PFSK-1 (cell line): ENCODE data around the gene IL17C.

Experiments used
- SIN3A ChIP-seq: IDR thresholded peaks from 2 replicates; pipeline ENCODE4 v1.6.1; 2012; ENCODE audit warnings: mild to moderate bottlenecking, low read length, moderate library complexity, borderline replicate concordance; ENCODE audit not compliant: insufficient read depth
- TAF1 ChIP-seq: IDR thresholded peaks from 2 replicates; pipeline ENCODE4 v1.6.1; 2012; ENCODE audit warnings: low read length, control low read depth, borderline replicate concordance; ENCODE audit not compliant: insufficient read depth

- TF ChIP-seq SIN3A, result no peak
- TF ChIP-seq TAF1, result no peak
These were observed 16.2 kb upstream of the IL17C start for GRCh38 chr16:88622125-88622524.
